GM15510 (cell line): ENCODE results near the gene GOPC.

Experiments used
- POLR2A ChIP-seq: IDR thresholded peaks from 3 replicates; pipeline ENCODE4 v1.6.1; 2011; ENCODE audit warnings: borderline replicate concordance; ENCODE audit not compliant: insufficient read length; ENCODE audit errors: extremely low read depth

The GOPC gene

DNA sequence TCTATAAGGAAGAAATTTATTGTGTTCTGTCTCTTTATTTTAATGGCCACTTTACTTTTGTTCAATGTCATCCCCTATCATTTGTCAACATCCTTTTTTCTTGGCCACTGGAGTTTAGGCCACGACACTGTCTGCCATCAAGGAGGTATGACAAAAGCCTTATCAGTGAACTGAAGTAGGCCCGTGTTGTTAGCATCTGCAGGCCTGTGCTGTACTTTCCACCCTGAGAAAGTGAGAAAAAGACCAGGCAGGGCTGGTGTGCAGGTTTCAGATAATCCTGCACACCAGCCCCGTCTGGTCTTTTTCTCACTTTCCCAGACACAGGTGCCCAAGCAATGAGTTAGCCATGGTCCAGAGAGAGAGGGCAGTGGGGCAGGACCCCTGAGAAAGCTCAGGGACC is 57.6 kb downstream of the GOPC start:
- TF ChIP-seq POLR2A: no peak

DNA sequence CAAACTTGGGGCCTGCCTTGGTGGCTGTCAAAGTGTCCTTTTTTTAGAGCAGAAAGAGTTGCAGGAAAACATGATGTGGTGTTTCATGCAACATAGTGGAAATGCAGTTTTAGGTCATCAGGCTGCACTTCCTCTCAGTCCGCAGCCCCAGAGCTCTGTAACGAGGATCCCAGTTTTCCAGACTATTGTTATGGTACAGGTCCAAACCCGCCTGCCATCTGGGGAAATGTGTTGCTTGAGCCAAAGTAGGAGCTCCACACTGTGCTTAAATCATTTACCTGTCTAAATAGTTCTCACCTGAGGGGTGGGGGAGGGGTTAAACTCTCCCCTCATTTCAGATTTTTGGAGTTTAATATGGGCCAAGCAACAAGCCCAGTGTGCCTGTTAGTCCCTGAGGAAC is 59.8 kb downstream of the GOPC start:
- no peak for TF ChIP-seq POLR2A

DNA sequence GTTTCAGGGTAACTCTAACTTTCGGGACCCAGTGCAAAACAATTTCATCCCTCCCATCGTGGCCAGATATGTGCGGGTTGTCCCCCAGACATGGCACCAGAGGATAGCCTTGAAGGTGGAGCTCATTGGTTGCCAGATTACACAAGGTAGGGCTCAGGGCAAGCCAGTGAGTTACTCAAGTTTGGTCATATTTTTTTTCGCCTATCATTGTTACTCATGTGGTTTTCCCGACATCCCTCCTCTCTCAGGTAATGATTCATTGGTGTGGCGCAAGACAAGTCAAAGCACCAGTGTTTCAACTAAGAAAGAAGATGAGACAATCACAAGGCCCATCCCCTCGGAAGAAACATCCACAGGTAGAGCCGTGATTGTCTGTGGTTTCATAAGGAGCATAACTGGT is 61.6 kb downstream of the GOPC start:
- TF ChIP-seq POLR2A: no peak

DNA sequence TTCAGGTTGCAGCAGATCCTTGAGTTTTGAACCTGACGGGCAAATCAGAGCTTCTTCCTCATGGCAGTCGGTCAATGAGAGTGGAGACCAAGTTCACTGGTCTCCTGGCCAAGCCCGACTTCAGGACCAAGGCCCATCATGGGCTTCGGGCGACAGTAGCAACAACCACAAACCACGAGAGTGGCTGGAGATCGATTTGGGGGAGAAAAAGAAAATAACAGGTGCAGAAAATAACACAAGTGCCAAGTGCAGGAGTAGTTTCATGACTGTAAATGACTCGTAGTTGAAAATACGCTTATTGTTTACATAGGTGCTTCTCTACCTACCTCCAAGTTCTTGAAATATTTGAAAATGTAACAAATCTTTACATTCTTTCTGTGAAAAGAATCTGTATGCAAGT is 63.7 kb downstream of the GOPC start:
- TF ChIP-seq POLR2A: no peak

DNA sequence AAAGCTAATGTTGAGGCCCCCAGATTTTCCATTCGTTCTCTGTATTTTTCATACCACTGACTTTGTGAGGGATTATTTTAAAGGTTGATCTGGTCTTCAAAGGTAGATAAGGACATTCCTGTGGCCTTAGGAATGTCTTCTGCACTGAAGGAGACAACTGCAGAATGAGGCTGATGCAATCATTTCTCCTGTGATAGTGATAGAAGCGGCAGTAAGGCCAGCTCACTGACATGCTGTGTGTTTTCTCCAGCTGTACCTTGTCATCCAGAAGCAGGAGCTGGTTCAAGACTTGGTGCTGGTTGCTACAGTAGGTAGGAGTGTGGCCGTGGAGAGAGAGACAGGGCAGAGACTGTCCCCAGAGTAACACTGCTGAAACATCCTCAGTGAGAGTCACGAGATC is 66.0 kb downstream of the GOPC start:
- no peak for TF ChIP-seq POLR2A

DNA sequence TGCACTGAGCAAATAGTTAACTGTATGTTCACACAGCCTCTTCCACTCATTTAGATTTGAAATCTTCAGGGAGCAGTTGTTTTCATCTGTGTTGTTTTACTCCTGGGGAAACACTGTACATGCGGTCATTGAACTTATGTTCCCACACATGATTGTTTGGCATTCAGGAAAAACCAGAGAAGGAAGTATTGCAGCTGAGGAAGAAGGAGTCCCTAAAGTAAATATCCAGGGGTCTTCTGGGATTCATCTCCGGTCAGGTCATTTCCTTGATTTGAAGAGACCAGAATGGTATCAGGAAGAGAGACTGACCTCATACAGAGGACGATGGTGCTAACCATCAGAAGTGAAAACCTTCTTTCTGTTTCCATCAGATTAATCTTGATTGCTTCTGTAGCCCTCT is 67.3 kb downstream of the GOPC start:
- no peak for TF ChIP-seq POLR2A

DNA sequence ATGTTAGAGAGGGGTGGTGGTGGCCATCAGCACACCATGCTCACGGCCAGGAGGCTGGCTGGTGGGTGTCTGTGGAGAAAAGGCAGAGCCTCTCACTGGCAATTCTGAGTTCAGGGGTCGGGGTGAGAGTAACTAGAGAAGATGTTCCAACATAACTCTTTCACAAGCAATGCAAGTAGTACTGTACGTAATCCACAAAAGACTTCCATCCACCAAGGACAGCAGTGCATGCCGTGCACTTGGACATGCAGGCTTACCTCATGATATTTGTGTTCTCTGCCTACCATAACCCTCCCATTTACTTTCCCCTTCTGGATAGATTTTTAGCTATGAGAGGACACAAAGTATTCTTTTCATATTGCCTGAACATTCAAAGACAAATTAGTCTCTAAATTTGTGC is 68.5 kb downstream of the GOPC start:
- TF ChIP-seq POLR2A: no peak

DNA sequence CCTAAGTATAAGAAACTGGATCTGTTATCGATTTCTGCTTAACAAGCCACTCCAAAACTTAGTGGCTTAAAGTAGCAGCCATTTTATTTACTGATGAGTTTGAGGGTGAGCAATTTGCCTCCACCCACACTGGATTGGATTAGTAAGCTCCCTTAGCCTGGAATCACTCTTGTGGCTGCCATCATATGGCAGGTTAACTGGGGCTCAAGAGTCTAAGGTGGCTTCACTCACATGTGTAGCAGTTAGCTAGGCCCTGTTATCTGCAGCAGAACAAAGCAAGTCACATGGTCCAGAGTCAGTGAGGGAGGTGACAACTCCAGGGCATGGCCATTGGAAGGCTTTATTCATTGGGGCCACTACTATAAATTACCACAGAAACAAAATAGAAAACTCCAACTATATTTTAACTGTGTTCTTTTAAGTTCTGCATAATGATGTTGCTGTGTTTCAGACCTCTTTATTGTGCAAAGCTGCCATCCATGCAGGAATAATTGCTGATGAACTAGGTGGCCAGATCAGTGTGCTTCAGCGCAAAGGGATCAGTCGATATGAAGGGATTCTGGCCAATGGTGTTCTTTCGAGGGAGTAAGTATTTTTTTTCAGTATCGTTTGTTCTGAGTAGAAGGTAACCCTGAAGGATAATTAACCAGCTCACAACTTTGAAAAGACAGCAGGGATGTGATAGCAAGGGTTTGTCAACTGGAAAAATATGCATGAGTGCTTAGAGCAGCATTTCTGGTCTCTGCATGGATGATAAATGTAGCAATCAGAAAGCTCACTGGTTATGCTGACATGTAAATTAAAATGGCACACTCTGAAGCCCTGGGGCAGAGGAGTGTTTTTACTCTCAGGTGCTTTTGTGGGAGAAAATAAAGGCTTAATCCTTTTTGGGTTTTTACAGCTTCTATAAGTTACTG is 70.2 kb downstream of the GOPC start:
- no peak for TF ChIP-seq POLR2A

DNA sequence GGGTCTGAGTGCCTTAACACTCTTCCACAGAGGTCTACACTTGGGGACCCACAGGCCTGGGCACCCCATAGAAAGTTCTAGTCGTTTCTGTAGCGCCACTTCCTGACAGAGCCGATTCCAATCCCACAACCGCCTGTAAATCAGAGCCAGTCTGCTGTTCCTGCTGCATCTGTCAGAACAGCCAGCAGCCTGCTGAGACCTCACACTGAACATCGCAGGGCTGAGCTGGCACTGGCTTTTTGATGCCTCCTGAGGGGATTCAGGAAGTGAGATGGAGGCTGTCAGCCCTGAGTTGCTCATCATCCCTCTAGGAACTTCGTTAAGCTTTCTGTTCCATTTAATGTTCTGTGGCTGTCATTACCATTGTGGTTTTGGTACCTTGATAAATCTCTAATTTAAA is 71.0 kb downstream of the GOPC start:
- no peak for TF ChIP-seq POLR2A

DNA sequence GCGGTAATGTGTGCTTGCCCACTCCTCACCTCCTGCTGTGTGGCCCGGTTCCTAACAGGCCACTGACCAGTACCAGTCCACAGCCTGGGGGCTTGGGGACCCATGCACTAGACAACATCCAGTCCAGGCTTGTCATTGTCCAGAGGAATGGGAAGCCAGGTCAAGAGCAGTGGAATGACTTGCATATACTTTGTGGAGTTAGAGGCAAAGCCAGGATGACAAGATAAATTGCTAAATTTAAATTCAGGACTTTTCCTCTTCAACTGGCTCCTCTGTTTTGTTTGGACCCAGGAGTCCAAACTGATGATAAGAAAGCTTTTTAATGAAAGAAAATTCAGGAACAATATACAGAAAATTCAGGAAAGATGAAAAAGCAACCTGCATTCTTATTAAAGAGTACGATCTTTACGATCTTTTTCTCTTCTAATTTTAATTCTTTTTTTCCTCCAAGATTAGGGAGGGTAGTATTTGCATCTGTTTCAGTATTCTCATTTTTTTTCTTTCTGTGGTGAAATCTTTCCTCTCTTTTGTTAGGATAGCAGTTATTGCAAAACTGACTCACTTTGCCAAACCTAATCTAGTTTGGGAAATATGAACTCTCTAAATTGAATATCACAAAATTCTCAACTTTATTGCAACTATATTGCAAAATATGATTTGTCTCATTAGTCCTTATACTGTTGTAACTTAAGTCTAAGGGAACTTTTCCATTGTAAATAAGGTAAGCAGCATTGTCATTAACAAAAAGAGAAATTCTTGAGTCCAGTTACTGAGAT is 71.7 kb downstream of the GOPC start:
- TF ChIP-seq POLR2A: no peak

DNA sequence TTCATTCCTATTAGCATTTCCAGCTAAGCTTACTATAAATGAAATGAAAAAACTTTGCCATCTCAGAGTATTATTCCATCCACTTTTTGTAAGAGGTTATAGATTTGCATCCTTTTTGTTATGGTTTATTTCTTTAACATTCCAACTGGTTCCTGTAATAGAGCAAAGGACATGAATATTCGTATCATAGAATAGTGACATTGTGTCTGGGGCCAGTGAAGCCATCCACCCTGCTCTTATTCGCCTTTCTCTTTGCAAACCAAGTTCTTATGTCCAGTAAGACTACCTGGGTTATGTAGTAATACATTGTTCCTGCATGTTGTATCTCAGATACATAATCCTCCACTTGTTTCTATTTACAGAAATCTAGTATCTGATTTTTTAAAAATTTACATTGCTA is 76.7 kb downstream of the GOPC start:
- no peak for TF ChIP-seq POLR2A

DNA sequence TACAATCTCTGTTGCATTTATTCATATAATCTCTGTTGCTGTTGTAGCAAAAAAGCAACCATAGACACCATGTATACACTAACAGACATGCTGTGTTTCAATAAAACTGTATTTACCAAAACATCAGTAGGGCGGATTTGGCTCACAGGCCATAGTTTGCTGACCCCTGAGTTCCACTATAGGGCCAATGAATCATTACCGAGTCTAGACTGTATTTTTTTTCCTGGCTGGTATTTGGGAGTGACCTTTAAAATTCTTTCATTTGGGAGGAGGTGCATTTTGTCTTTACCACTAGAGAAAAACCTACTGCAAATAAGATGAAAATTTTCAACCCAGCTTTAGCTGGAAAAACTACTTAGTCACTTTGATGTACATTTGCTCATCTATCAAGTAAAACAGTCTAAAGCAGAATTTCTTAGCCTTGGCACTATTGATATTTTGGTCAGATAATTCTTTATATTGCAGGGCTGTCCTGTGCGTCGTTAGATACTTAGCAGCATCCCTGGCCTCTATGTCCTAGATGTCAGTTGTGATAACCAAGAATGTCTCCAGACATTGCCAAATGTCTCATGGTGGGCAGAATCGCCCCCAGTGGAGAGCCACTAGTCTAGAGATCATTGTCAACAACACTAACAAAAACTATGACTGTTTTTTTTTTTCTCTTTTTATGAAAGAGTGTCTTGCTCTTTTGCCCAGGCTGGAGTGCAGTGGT is 80.4 kb downstream of the GOPC start:
- TF ChIP-seq POLR2A: no peak

DNA sequence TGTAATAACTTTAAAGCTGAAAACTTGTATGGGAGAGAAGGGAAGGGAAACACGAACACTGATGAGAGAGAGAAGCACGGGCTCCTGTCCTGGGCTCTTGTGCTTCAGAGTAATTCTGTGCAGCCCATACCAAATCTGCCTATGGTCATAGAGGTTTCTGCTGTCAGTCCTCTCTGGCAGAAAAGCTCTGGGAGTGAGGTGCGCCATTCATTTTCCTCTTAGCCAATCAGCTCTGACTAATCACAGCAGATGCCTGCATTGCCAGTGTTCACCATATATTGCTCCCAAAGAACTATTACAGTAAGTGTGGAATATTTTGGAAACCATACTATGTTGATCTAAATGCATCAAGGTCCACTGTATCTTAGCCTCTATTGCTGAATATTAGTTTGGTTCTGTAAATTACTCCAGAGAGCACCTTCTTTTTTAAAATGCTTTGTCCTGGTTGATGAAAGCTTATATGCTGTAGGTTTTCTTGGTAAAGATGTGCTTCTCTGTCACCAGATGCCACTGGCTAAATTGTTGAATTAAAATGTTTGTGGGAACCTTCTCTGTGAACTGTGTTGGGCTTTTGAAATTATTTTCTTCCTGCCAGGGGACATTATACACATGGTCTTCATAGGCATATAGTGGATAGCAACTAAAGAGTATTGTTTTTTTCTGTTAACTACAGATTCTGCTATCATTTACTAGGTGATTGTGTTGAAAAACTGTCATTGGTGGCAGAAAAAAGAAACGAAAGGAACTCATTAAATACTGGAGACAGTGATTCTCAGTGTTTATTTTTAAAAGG is 81.5 kb downstream of the GOPC start:
- TF ChIP-seq POLR2A: no peak

DNA sequence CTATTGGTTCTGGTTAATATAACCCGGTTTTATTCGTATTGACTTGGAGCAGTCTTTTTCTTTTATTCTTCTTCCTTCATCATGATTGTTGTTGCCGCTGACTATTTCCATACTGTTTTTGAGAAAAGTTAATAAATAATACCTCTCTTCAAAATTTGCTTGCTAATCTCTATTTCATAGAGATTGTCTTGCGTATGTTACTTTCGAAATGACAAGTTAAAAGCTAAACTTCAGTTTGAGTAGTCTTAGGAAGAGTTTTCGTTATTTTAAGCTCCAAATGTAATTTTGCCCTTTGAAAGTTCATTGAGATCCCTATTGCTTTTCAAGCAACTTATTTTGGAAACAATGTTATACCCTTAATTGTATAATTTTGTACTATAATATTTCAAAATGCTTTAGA is 83.4 kb downstream of the GOPC start:
- no peak for TF ChIP-seq POLR2A
